Activated CD8-positive, alpha-beta memory T cell treated with anti-CD3 and anti-CD28 coated beads, Interleukin-2, amount 50 U/mL, for 24 hours (primary cell): ENCODE data around the gene GNB2.

Source experiments
- DNase-seq: peaks from one replicate; pipeline ENCODE4 v3.0.0-alpha.2; 2020; ENCODE audit errors: extremely low read depth

The GNB2 gene

DNA sequence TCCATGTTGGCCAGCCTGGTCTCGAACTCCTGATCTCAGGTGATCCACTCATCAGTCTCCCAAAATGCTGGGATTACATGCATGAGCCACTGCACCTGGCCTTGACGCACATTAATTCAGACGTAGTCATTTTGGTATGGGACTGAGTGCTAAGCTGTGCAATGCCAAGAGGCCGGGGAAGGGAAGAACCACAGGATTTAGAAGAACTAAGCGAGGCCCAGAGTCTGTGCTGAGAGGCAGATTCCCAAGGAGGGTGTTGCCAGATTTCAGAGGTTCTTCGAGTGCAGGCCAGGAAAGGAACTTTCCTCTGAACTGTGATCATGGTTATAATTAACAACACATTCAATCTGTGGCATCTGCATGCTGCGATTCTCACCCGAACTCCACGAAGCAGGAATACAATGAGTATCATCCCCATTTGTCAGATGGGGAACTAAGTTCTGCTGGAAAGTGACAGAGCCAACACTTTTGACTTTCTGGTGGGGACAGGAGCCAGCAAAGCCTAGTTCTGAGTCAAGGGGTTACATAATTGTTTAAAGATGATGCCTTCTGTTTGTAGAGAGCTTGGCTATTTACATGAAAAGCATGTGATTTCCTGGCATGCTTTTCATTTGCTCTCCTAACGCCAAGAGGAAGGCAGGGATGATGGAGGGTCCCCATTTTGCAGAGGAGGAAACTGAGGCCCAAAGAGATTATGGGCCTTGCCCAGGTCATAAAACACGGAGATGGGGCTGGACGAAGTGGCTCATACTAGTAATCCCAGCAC lies 53.6 kb downstream of the GNB2 start:
- DNase-seq: no peak

GRCh38 chr7:100728196-100728595 lies 54.7 kb downstream of the GNB2 start:
- no peak for DNase-seq
